Esophagus muscularis mucosa (tissue), 3 donors: ENCODE data around the gene LRSAM1.

Experiments used
- CTCF ChIP-seq, 3 experiments: fragments of 200-600 bp in 2 of 3; fragments of 450-650 bp in 1 of 3; sonication (generic) in 2 of 3; IDR thresholded peaks; one replicate each; pipeline ENCODE4 v1.5.1; 2017 to 2019; ENCODE audit warnings: antibody characterized with exemption in 3 of 3, mild to moderate bottlenecking in 2 of 3, moderate library complexity in 1 of 3
- POLR2A ChIP-seq: fragments of 450-650 bp; IDR thresholded peaks from one replicate; pipeline ENCODE4 v1.6.1; 2017; ENCODE audit warnings: antibody characterized with exemption, moderate library complexity, mild to moderate bottlenecking, low read depth
- POLR2AphosphoS5 ChIP-seq, 2 donors: sonication (generic); formaldehyde crosslinking; IDR thresholded peaks; one replicate each; pipeline ENCODE4 v1.6.1; 2017; ENCODE audit warnings: antibody characterized with exemption in 2 of 2

GRCh38 chr9:127488946-127489345 lies 37.6 kb downstream of the LRSAM1 start:
- TF ChIP-seq POLR2AphosphoS5 (IDR thresholded peaks at IDR 0.05) (no peak), CTCF (IDR thresholded peaks at IDR 0.05) (no peak), POLR2A (no peak)
